HepG2 (cell line): Measurements from ENCODE around the gene HTR1D. TPM values are rescaled to one million over a fixed set of nuclear protein-coding genes. Genes with fewer than 3 reads are reported as not detected.
A peak's percentile ranks its signal among the peaks of the same experiment; 100 is the strongest.

Experiments used
- ATAC-seq: fragments of 200-7000 bp; cut with Tn5 transposase; 3 replicates; pipeline ENCODE4 v1.9.1; 2020; ENCODE audit warnings: mild to moderate bottlenecking, moderate library complexity
- BruUV-seq: library from RNA; stranded (reverse); fragments of 400-500 nt; replicated peaks from 2 replicates; lab custom pipeline; 2021; lab: Mats Ljungman, UMichigan
- CTCF ChIA-PET: fragments of 300-600 bp; formaldehyde crosslinking; extraction: SDS; loops from one replicate; lab custom pipeline; 2021; ENCODE audit warnings: low total read pairs, inconsistent platforms, low intra/inter-chr PET ratio; lab: Yijun Ruan, JAX
- POLR2A ChIA-PET: fragments of 350-600 bp; sonication (Branson Sonifier 250); formaldehyde crosslinking; loops from one replicate; lab custom pipeline; 2020; ENCODE audit warnings: antibody characterized with exemption, inconsistent platforms; lab: Yijun Ruan, JAX
- DNase-seq: peaks from one replicate; pipeline ENCODE4 v3.0.0-alpha.2; 2015; ENCODE audit warnings: low spot score
- FAIRE-seq: peaks from 3 replicates; lab custom pipeline; 2011; peaks lifted over from hg19 to GRCh38; lab: Jason Lieb, UNC
- H2AFZ ChIP-seq: one replicate; pipeline ENCODE4 v1.6.1; 2011; ENCODE audit warnings: low read length, inconsistent platforms
- H3K27ac ChIP-seq: fragments of 300-600 bp; 3 replicates; pipeline ENCODE4 v1.8.0; 2011; ENCODE audit warnings: mixed run types, mild to moderate bottlenecking, mixed read lengths, low read length, inconsistent platforms; ENCODE audit not compliant: insufficient read depth; ENCODE audit errors: extremely low read length
- H3K27me3 ChIP-seq, 2 experiments: fragments of 200-600 bp in 1 of 2; 2 replicates in 1 of 2; 3 replicates in 1 of 2; pipeline versions ENCODE4 v1.6.0 to v1.8.0; 2011; ENCODE audit warnings: low read length in 2 of 2, mild to moderate bottlenecking in 2 of 2, moderate library complexity in 2 of 2, inconsistent platforms in 1 of 2; ENCODE audit not compliant: insufficient read depth in 2 of 2, control insufficient read depth in 1 of 2
- H3K36me3 ChIP-seq, 2 experiments: fragments of 200-600 bp in 1 of 2; replicated peaks in 1 of 2; 2 replicates in 1 of 2; 3 replicates in 1 of 2; pipeline versions ENCODE4 v1.5.1 to v1.8.0; 2011; ENCODE audit warnings: low read length in 2 of 2, inconsistent platforms in 1 of 2; ENCODE audit not compliant: insufficient read depth in 2 of 2, control insufficient read depth in 1 of 2
- H3K4me1 ChIP-seq: 2 replicates; pipeline ENCODE4 v1.5.1; 2012; ENCODE audit warnings: low read length, inconsistent platforms; ENCODE audit not compliant: insufficient read depth
- H3K4me2 ChIP-seq: 2 replicates; pipeline ENCODE4 v1.6.0; 2011; ENCODE audit warnings: low read depth, low read length, inconsistent platforms
- H3K4me3 ChIP-seq, 3 experiments: fragments of 200-600 bp in 1 of 3; sonication (generic), shearing (Covaris generic) in 1 of 3; replicated peaks in 1 of 3; 2 replicates each; pipeline ENCODE4 v1.5.1; 2011 to 2016; ENCODE audit warnings: low read length in 3 of 3, inconsistent platforms in 2 of 3, low read depth in 2 of 3, mild to moderate bottlenecking in 2 of 3, control low read depth in 1 of 3, mixed read lengths in 1 of 3; ENCODE audit not compliant: insufficient read depth in 1 of 3
- H3K79me2 ChIP-seq: one replicate; pipeline ENCODE4 v1.6.1; 2011; ENCODE audit warnings: low read length, inconsistent platforms; ENCODE audit not compliant: insufficient read depth
- H3K9ac ChIP-seq: 2 replicates; pipeline ENCODE4 v1.6.0; 2011; ENCODE audit warnings: mild to moderate bottlenecking, low read depth, low read length, inconsistent platforms; ENCODE audit not compliant: insufficient read depth
- H3K9me3 ChIP-seq: 2 replicates; pipeline ENCODE4 v1.5.1; 2012; ENCODE audit warnings: mild to moderate bottlenecking, low read length
- H4K20me1 ChIP-seq: 2 replicates; pipeline ENCODE4 v1.6.0; 2011; ENCODE audit warnings: inconsistent platforms, mild to moderate bottlenecking, low read length, moderate library complexity; ENCODE audit not compliant: insufficient read depth
- GABPA ChIP-seq, 2 experiments: IDR thresholded peaks; 2 replicates each; pipeline ENCODE4 v1.6.1; 2011 to 2016; ENCODE audit warnings: low read depth in 2 of 2, low read length in 1 of 2, missing biosample characterization in 1 of 2, missing genetic modification characterization in 1 of 2
- KAT2B ChIP-seq: fragments of 150-350 bp; IDR thresholded peaks from 2 replicates; pipeline ENCODE4 v1.6.1; 2014; ENCODE audit warnings: low read depth, low read length, borderline replicate concordance
- KDM5B ChIP-seq: sonication (generic); formaldehyde crosslinking; IDR thresholded peaks from 2 replicates; pipeline ENCODE4 v1.4.0; 2020; ENCODE audit warnings: missing genetic modification reagents, mild to moderate bottlenecking, borderline replicate concordance
- MTA1 ChIP-seq: sonication (generic); formaldehyde crosslinking; IDR thresholded peaks from 2 replicates; pipeline ENCODE4 v1.4.0; 2020; ENCODE audit warnings: missing genetic modification reagents, mild to moderate bottlenecking, borderline replicate concordance
- NPAS2 ChIP-seq: sonication (generic); formaldehyde crosslinking; IDR thresholded peaks from 2 replicates; pipeline ENCODE4 v1.8.0; 2022; ENCODE audit warnings: mild to moderate bottlenecking, missing genetic modification reagents, borderline replicate concordance
- U2AF1 ChIP-seq: fragments of 200-400 bp; formaldehyde crosslinking; optimal IDR thresholded peaks from 2 replicates; pipeline ENCODE3; 2017; ENCODE audit warnings: mild to moderate bottlenecking, low read depth, low read length
- ZNF556 ChIP-seq: sonication (generic); formaldehyde crosslinking; IDR thresholded peaks from 2 replicates; pipeline ENCODE4 v1.4.0; 2020; ENCODE audit warnings: mild to moderate bottlenecking, missing genetic modification reagents, borderline replicate concordance
- ZNF841 ChIP-seq: sonication (generic); formaldehyde crosslinking; IDR thresholded peaks from 2 replicates; pipeline ENCODE4 v1.8.1; 2023; ENCODE audit warnings: missing genetic modification reagents, borderline replicate concordance
- ZNF891 ChIP-seq: sonication (generic); formaldehyde crosslinking; IDR thresholded peaks from 2 replicates; pipeline ENCODE4 v1.5.0; 2020; ENCODE audit warnings: mild to moderate bottlenecking, missing genetic modification reagents
- WGBS: methylation state at CpG from one replicate; pipeline ENCODE4 v1.1.6; 2017; ENCODE audit warnings: low lambda C conversion rate; 5-methylcytosine and 5-hydroxymethylcytosine counted together
- in situ Hi-C: cut with HindIII; loops from 2 replicates; pipeline ENCODE4 v1.10.0; 2017; ENCODE audit warnings: low pct_unique_long_range_greater_than_20kb; ENCODE audit not compliant: extremely low pct_ligation_motif_present
- intact Hi-C: fragments of 100-400 bp; cut with micrococcal nuclease; formaldehyde crosslinking; loops from one replicate; pipeline ENCODE4 v1.10.0; 2022; ENCODE audit not compliant: unreplicated experiment
- polyA plus RNA-seq, 8 experiments: library from polyadenylated mRNA; depleted of rRNA in 3 of 8; stranded (reverse) in 7 of 8; unstranded in 1 of 8; fragments of >200 nt; fragmentation: Illumina TruSeq in 4 of 8; extraction: Trizol in 4 of 8; gene quantifications; 2 replicates each; pipeline versions ENCODE4 v1.2.1 to v1.2.3, GENCODE V29; 2011 to 2016; ENCODE audit warnings: low read depth in 4 of 8, missing spikeins in 1 of 8, mixed read lengths in 1 of 8; ENCODE audit not compliant: insufficient read depth in 1 of 8
- total RNA-seq, 5 experiments: library from RNA; depleted of rRNA; stranded (reverse); fragments of >200 nt; fragmentation: Illumina TruSeq; extraction: Trizol; gene quantifications; 2 replicates each; pipeline ENCODE4 v1.2.3, GENCODE V29; 2016; ENCODE audit warnings: low read depth in 1 of 5
- TF ChIP-seq, protein P1 (sequence below): sonication (generic); IDR thresholded peaks from 2 replicates; pipeline ENCODE4 v1.6.1; 2016; ENCODE audit warnings: low read depth, borderline replicate concordance
- TF ChIP-seq, protein P2 (sequence below): IDR thresholded peaks from 2 replicates; pipeline ENCODE4 v1.6.1; 2016; ENCODE audit warnings: control low read depth
- TF ChIP-seq, protein P3 (sequence below): sonication (generic); formaldehyde crosslinking; IDR thresholded peaks from 2 replicates; pipeline ENCODE4 v1.5.0; 2020; ENCODE audit warnings: mild to moderate bottlenecking, missing genetic modification reagents, moderate library complexity

HTR1D gene
- total and polyA plus RNA-seq, 2 of the 13 experiments (the other 11 are each of a cell fraction or from before 2014, with no cell fraction given), result 0.04 to 0.07 TPM

DNA sequence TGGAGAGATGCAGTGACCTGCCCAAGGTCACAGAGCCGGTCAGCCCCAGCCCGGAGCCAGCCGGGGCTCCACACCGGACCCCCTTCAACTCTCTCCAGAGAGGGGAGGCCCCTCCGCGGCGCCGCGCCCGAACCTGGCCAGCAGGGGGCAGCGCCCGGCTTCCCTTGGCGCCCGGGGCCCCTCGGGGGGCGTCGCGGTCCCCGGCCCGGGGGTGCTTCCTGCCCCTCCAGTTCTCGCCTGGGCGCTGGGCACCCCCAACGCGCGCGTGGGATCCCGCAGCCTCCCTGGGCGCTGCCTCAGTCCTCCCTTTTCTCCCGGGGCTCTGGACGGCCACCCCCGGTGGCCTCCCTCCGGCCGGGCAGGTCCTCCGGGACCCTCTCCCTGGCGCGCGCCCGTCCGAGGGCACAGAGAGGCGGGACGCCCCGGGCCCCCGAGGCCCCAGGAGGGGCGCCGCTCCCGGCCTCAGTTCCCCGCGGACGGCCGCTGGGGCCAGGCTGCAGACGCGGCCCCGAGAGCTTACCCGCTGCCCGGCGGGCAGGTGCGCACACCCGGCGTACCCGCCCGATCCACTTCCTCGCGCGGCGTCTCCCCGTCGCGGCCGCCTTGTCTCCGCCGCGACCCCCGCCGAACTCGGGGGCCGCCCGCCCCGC is 406 bp downstream of the HTR1D start (continued):
- peak; percentile 30; the same call in 1 of the 2 replicates for TF ChIP-seq MTA1 (CRISPR knock-in tag)

DNA sequence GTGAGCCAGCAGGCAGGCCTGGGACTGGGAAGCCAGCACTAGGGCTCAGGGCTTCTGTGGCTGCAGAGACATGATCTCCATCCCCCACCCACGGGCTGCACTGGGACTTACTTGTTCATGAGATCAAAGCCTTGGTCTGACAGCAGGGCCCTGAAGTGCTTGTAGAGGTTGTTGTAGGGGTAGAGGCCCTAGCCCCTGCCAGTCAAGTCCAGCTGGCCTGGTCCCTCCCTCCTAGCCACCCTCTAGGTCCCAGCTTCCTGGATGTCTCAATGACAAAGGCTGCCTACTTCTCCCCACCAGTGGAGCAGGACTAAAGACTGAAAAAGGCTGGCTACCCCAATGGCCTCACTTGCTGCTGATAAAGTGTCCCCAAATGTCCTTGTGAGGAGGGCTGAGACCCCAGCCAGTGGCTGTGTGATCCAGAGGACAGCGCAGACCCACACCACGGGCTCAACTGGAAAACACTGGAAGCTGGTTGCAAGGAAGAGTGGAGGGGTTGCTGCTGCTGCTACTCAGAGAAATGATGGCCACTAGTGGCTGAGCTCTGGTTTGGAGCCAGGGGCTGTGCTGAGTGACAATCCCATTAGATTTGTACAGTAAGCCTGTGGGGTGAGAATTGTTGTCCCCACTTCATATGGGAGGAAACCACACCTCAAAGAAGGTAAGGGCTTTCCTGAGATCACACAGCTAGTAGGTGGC is 1.4 kb downstream of the HTR1D start:
- FAIRE-seq (no peak), ATAC-seq (peak; percentile 57), DNase-seq (peak; percentile 13)
- no peaks in the 10 kb centered on the region for H3K36me3 ChIP-seq
- ChIA-PET POLR2A (interaction anchor here (1.3 kb wide), 1 partner anchor 14 kb away, joined by 3 read pairs; no protein-coding TSS in a partner anchor), CTCF (no interaction called here)
- peaks cover 3 to 5% of the 10 kb centered on the region in 2 experiments; a peak in 3 of 5 replicates for H3K27me3 ChIP-seq
- H3K4me1 ChIP-seq, result peaks cover 17% of the 10 kb centered on the region
- intact Hi-C loops, result loop anchor here (10.0 kb wide), 1 partner anchor 59 kb away; no protein-coding TSS in a partner anchor
- BruUV-seq, result no TSS peak
- H3K9me3 ChIP-seq, result no peaks in the 10 kb centered on the region
- no peaks in the 10 kb centered on the region for H4K20me1 ChIP-seq
- H3K27ac ChIP-seq, result no peak overlapping the region
- in situ Hi-C loops, result no loop called here
- H3K9ac ChIP-seq, result peak overlapping the region; percentile 46; the same call in 1 of the 2 replicates
- H3K4me3 ChIP-seq, result peak overlapping the region in 2 of 3 experiments; percentile 64 to 71; a peak in 2 of 6 replicates
- no peaks in the 10 kb centered on the region for H3K79me2 ChIP-seq
- peak overlapping the region; percentile 62 for H3K4me2 ChIP-seq
- H2AFZ ChIP-seq, result no peak overlapping the region
- WGBS, result 7% methylated on average over 2 of the region's 3 CpGs
- TF ChIP-seq U2AF1 (no peak), GABPA (IDR thresholded peaks at IDR 0.05; ENCODE audit: low read depth, low read length) (no peak), GABPA (CRISPR knock-in tag; IDR thresholded peaks at IDR 0.05; ENCODE audit: low read depth) (no peak), KAT2B (no peak), ZNF556 (no peak), NPAS2 (CRISPR knock-in tag) (no peak), ZNF841 (CRISPR knock-in tag) (no peak), KDM5B (CRISPR knock-in tag) (no peak), ZNF891 (CRISPR knock-in tag) (0 out of 2 replicates have a peak, but pooled peaks have one; percentile 20)
- TF ChIP-seq, protein P1, sequence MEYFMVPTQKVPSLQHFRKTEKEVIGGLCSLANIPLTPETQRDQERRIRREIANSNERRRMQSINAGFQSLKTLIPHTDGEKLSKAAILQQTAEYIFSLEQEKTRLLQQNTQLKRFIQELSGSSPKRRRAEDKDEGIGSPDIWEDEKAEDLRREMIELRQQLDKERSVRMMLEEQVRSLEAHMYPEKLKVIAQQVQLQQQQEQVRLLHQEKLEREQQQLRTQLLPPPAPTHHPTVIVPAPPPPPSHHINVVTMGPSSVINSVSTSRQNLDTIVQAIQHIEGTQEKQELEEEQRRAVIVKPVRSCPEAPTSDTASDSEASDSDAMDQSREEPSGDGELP, result no peak
- TF ChIP-seq, protein P2, sequence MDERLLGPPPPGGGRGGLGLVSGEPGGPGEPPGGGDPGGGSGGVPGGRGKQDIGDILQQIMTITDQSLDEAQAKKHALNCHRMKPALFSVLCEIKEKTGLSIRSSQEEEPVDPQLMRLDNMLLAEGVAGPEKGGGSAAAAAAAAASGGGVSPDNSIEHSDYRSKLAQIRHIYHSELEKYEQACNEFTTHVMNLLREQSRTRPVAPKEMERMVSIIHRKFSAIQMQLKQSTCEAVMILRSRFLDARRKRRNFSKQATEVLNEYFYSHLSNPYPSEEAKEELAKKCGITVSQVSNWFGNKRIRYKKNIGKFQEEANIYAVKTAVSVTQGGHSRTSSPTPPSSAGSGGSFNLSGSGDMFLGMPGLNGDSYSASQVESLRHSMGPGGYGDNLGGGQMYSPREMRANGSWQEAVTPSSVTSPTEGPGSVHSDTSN (CRISPR knock-in tag), result peak; percentile 54; the same call in 1 of the 2 replicates
- TF ChIP-seq, protein P3, sequence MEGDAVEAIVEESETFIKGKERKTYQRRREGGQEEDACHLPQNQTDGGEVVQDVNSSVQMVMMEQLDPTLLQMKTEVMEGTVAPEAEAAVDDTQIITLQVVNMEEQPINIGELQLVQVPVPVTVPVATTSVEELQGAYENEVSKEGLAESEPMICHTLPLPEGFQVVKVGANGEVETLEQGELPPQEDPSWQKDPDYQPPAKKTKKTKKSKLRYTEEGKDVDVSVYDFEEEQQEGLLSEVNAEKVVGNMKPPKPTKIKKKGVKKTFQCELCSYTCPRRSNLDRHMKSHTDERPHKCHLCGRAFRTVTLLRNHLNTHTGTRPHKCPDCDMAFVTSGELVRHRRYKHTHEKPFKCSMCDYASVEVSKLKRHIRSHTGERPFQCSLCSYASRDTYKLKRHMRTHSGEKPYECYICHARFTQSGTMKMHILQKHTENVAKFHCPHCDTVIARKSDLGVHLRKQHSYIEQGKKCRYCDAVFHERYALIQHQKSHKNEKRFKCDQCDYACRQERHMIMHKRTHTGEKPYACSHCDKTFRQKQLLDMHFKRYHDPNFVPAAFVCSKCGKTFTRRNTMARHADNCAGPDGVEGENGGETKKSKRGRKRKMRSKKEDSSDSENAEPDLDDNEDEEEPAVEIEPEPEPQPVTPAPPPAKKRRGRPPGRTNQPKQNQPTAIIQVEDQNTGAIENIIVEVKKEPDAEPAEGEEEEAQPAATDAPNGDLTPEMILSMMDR (CRISPR knock-in tag), result 0 out of 2 replicates have a peak, but pooled peaks have one; percentile 13
